DMS 273 (cell line): ENCODE results near the gene ENOX2.
"Not testable (repeated sequence)": the region's sequence is repeated elsewhere in the genome, so short reads cannot be mapped to it uniquely, and the experiment has no call there.

ENCODE experiments used
- DNase-seq: peaks from one replicate; lab custom pipeline; 2025; ENCODE audit not compliant: unreplicated experiment; lab: John Stamatoyannopoulos, UW

ENOX2 gene

DNA sequence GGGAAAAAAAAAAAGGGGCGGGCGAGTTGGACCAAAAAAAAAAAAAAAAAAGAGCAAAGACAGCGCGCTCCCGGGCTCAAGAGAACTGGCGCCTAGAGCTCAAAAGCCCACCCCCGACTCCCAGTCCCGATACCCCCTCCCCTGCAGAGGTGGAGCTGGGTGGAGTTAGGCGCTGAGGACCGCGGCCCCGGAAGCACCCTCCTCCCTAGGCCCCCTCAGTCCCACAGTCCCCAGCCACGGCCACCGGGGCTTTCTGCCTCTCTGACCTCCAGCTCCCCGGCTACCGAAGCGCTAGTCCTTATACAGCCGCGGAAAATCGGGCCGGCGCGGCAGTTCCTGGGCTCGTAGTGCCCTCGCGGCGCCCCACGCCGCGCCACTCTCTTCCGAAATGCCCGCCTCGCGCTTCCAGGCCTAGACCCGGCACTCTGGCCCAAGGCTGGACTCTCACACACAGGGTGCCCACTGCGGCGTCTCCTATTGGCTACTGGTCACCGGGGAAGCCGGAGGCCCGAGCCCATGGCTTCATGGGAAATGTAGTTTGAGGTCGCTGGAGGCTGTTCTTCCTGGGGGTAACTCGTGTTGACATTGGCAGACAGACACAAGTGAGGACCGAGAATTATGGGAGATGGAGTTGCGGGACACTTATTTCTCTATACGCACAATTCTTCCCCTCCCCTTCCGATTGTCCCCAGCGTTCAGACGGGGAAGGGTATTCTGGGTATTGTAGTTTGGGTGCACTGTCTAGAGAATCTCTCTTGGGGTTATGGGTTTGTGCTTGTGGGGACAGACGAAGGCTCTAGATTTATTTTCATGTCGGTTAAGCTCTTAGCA, at the start of gene ENOX2:
ENOX2 (minus strand) TSS at position 427 of the 831 bp plus-strand sequence. CDS start 199,993 bp downstream, outside the sequence.
- DNase-seq = peak; percentile 97

- no peak for DNase-seq
Observed at GRCh38 chrX:130952266-130953043, 49.4 kb upstream of the ENOX2 start.

GRCh38 chrX:130944230-130944629, 41.2 kb upstream of the ENOX2 start:
- DNase-seq = no peak

DNA sequence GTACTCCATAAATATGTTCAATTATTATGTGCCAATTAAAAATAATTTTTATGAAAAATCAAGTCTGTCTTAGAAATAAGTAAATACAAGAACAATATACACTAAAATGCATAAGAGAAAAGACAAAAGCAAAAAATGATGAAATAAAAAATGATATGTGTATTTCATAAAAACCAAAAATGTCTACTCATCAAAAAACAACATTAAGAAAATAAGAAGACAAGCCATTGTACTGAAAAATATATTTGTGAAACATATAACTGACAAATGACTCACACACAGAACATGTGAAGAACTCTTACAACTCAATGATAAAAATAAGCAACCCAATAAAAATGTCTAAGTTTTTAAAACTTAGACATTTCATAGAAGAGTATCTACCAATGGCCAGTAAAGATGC, 34.1 kb upstream of the ENOX2 start:
- DNase-seq = no peak

- no peak for DNase-seq
Observed at GRCh38 chrX:130933358-130933757, 30.3 kb upstream of the ENOX2 start.

GRCh38 chrX:130920405-130920804, 17.4 kb upstream of the ENOX2 start:
- not testable (repeated sequence) for DNase-seq

- DNase-seq = not testable (repeated sequence)
Observed at GRCh38 chrX:130919676-130920075, 16.7 kb upstream of the ENOX2 start.

DNA sequence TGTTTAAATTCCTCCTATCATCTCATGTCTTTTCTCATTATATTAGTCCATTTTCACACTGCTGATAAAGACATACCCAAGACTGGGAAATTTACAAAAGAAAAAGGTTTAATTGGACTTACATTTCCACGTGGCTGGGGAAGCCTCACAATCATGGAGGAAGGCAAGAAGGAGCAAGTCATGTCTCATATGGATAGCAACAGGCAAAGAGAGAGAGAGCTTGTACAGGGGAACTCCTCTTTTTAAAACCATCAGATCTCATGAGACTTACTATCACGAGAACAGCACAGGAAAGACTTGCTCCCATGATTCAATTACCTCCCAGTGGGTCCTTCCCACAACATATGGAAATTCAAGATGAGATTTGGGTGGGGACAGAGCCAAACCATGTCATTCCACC, 15.5 kb upstream of the ENOX2 start:
- DNase-seq = not testable (repeated sequence)

GRCh38 chrX:130916636-130917422, 13.8 kb upstream of the ENOX2 start:
- DNase-seq = peak; percentile 77

DNA sequence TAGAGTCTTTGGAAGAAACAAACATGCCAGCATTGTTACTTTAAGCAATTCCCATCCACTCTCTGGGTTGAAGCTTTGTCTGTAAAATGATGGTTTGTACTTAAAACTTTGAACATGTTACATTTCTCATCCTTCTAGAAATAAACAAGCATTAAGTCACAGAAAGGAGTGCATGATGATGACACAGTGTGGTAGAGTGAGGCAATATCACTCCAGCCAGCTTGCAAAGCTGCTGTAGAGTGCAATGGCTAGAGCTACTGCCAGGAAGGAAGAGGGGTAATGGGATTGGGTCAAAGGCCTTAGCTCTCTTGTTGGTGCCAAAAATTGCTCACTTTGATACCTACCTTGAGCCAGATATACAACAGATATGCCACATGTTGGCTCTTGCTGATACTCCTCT, 12.3 kb upstream of the ENOX2 start:
- no peak for DNase-seq

GRCh38 chrX:130909469-130910136, 6.6 kb upstream of the ENOX2 start:
- DNase-seq = no peak

- no peak for DNase-seq
Observed at GRCh38 chrX:130906776-130907175, 3.8 kb upstream of the ENOX2 start.

GRCh38 chrX:130902446-130902782, 595 bp downstream of the ENOX2 start:
- DNase-seq = no peak

DNA sequence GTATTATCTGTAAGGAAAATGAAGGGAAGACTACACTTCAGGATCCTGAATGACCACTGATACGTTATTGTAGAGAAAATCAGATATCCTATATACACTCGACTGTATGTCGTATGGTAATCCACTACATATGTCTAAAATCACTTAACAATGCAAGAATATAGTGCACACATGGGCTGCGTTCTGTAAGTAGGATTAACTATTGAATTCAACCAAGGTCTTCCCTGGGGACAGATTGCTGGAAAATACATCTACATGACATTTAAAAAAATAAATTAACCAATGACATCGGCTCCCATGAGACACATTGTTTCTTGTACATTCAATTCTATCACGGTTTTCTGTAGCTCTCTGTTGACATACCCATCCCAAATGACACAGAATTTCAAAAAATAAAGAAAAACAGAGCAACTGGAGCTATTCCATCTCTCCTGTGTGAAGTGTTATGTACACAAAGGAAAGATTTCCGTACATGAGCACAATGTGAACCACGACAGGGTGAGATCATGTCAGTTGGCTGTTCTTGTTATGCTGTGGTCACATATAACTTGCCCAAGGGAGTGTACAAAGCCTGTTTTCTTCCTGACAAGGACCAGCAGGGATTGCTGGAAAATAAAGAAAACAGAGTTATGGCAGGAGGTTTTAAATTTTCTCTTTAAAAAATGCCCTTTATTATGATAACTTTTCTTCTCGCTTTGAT, 6.1 kb downstream of the ENOX2 start:
- no peak for DNase-seq

- DNase-seq = no peak
Observed at GRCh38 chrX:130896026-130896425, 7.0 kb downstream of the ENOX2 start.

- DNase-seq = no peak
Observed at GRCh38 chrX:130895299-130895698, 7.7 kb downstream of the ENOX2 start.

- DNase-seq = no peak
Observed at GRCh38 chrX:130893356-130894085, 9.5 kb downstream of the ENOX2 start.

GRCh38 chrX:130887376-130887775, 15.6 kb downstream of the ENOX2 start:
- DNase-seq = no peak

DNA sequence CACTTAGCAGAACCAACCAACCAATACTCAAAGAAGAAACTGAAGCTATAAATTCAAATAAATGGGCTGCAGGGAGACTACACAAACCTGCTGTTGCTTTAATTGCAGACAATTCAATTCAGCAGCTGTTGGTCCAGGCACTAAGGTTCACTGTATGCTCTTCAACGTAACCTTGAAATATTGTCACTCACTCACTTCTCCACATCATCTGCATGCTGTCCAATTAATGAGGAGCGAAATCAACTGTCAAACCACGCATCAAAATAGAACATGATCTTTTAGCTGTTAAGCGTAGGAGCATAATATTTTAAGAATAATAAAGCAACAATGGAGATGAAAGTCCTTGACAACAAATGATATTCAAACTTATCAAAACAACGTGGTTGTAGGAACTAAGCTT, 17.0 kb downstream of the ENOX2 start:
- peak; percentile 24 for DNase-seq

DNA sequence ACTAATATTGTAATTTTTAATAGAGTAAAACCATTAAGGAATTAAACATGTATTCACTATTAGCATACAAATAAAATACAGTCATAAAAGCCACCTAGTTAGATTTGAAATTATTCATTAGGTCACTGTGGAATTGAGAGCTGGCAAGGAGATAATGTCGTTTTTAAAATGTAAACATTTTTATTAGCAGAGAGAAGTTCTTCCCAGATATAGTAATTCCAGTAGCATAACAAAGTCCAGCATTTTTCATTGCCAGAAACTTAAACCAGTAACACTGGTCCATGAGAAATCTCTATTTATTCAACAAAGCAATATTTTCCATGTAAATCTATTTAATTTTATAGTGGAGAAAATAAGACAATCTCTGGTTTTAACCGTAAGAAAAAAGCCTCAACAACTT, 17.5 kb downstream of the ENOX2 start:
- DNase-seq = no peak
